Measurements from ENCODE around the gene PCDHGA10.
"Not testable (repeated sequence)": the region's sequence is repeated elsewhere in the genome, so short reads cannot be mapped to it uniquely, and the experiment has no call there.

The PCDHGA10 gene

GRCh38 chr5:141394401-141395187 lies 18.2 kb upstream of the PCDHGA10 start:
- peaks cover 32 to 76% of the 10 kb centered on the region in 2 donors for H3K9me3 ChIP-seq (ENCODE audit: control insufficient read depth in 2 of 2, low read length in 2 of 2)
- not testable (repeated sequence) for H3K27ac ChIP-seq (ENCODE audit: low read length); H3K27me3 ChIP-seq (ENCODE audit: control insufficient read depth in 1 of 2, insufficient read depth in 2 of 2, low read length in 2 of 2); H3K4me3 ChIP-seq (ENCODE audit: low read length in 2 of 2); H3K4me1 ChIP-seq (ENCODE audit: control insufficient read depth, insufficient read depth, low read length); H3K9ac ChIP-seq (ENCODE audit: low read length in 2 of 2); H3K36me3 ChIP-seq (ENCODE audit: control insufficient read depth in 2 of 2, insufficient read depth in 2 of 2, low read length in 2 of 2)

GRCh38 chr5:141397756-141398551 lies 14.8 kb upstream of the PCDHGA10 start, which contains the start of gene PCDHGB5:
Gene PCDHGB5, plus strand, starts transcription at chr5:141397947. Its CDS starts 181 bp downstream, at chr5:141398128.
- Histone ChIP-seq H3K9me3 (ENCODE audit: control insufficient read depth in 2 of 2, low read length in 2 of 2) (peaks cover 18 to 71% of the 10 kb centered on the region in 2 donors), H3K4me3 (ENCODE audit: low read length in 2 of 2) (peak within 1 kb of the TSS; percentile 55 to 62)
- H3K4me1 ChIP-seq (ENCODE audit: control insufficient read depth, insufficient read depth, low read length); H3K27ac ChIP-seq (ENCODE audit: low read length); H3K9ac ChIP-seq (ENCODE audit: low read length in 2 of 2); H3K27me3 ChIP-seq (ENCODE audit: control insufficient read depth in 1 of 2, insufficient read depth in 2 of 2, low read length in 2 of 2); H3K36me3 ChIP-seq (ENCODE audit: control insufficient read depth in 2 of 2, insufficient read depth in 2 of 2, low read length in 2 of 2): not testable (repeated sequence)

- Histone ChIP-seq H3K27ac (ENCODE audit: low read length) (no peak overlapping the region), H3K27me3 (ENCODE audit: control insufficient read depth in 1 of 2, insufficient read depth in 2 of 2, low read length in 2 of 2) (no peaks in the 10 kb centered on the region), H3K9ac (ENCODE audit: low read length in 2 of 2) (no peak overlapping the region), H3K4me1 (ENCODE audit: control insufficient read depth, insufficient read depth, low read length) (no peaks in the 10 kb centered on the region), H3K9me3 (ENCODE audit: control insufficient read depth in 2 of 2, low read length in 2 of 2) (peaks cover 16 to 71% of the 10 kb centered on the region in 2 donors), H3K36me3 (ENCODE audit: control insufficient read depth in 2 of 2, insufficient read depth in 2 of 2, low read length in 2 of 2) (peaks cover 0 to 2% of the 10 kb centered on the region in 2 donors), H3K4me3 (ENCODE audit: low read length in 2 of 2) (peak overlapping the region; percentile 55 to 62)
Observed at GRCh38 chr5:141398608-141399007, 14.2 kb upstream of the PCDHGA10 start.

GRCh38 chr5:141399555-141400258 lies 13.1 kb upstream of the PCDHGA10 start:
- H3K4me3 ChIP-seq (ENCODE audit: low read length in 2 of 2), result peak overlapping the region; percentile 48 to 49
- H3K4me1 ChIP-seq (ENCODE audit: control insufficient read depth, insufficient read depth, low read length), result no peaks in the 10 kb centered on the region
- H3K36me3 ChIP-seq (ENCODE audit: control insufficient read depth in 2 of 2, insufficient read depth in 2 of 2, low read length in 2 of 2), result peaks cover 0 to 2% of the 10 kb centered on the region in 2 donors
- no peak overlapping the region for H3K27ac ChIP-seq (ENCODE audit: low read length)
- no peak overlapping the region for H3K9ac ChIP-seq (ENCODE audit: low read length in 2 of 2)
- H3K27me3 ChIP-seq (ENCODE audit: control insufficient read depth in 1 of 2, insufficient read depth in 2 of 2, low read length in 2 of 2), result no peaks in the 10 kb centered on the region
- H3K9me3 ChIP-seq (ENCODE audit: control insufficient read depth in 2 of 2, low read length in 2 of 2), result peaks cover 19 to 73% of the 10 kb centered on the region in 2 donors

GRCh38 chr5:141402553-141403243 lies 10.1 kb upstream of the PCDHGA10 start, which contains the start of gene PCDHGA9:
Gene PCDHGA9, plus strand, starts transcription at chr5:141402778. Its CDS starts 175 bp downstream, at chr5:141402953.
- Histone ChIP-seq H3K9me3 (ENCODE audit: control insufficient read depth in 2 of 2, low read length in 2 of 2) (peaks cover 21 to 74% of the 10 kb centered on the region in 2 donors), H3K4me3 (ENCODE audit: low read length in 2 of 2) (peak within 1 kb of the TSS; percentile 60 to 65), H3K9ac (ENCODE audit: low read length in 2 of 2) (no peak within 1 kb of the TSS), H3K27ac (ENCODE audit: low read length) (no peak within 1 kb of the TSS), H3K4me1 (ENCODE audit: control insufficient read depth, insufficient read depth, low read length) (no peaks in the 10 kb centered on the region), H3K36me3 (ENCODE audit: control insufficient read depth in 2 of 2, insufficient read depth in 2 of 2, low read length in 2 of 2) (no peaks in the 10 kb centered on the region), H3K27me3 (ENCODE audit: control insufficient read depth in 1 of 2, insufficient read depth in 2 of 2, low read length in 2 of 2) (no peaks in the 10 kb centered on the region)

GRCh38 chr5:141403387-141403786 lies 9.4 kb upstream of the PCDHGA10 start:
- Histone ChIP-seq H3K4me1 (ENCODE audit: control insufficient read depth, insufficient read depth, low read length) (no peaks in the 10 kb centered on the region), H3K27ac (ENCODE audit: low read length) (no peak overlapping the region), H3K9me3 (ENCODE audit: control insufficient read depth in 2 of 2, low read length in 2 of 2) (peaks cover 21 to 78% of the 10 kb centered on the region in 2 donors), H3K4me3 (ENCODE audit: low read length in 2 of 2) (peak overlapping the region; percentile 60 to 65), H3K9ac (ENCODE audit: low read length in 2 of 2) (no peak overlapping the region), H3K27me3 (ENCODE audit: control insufficient read depth in 1 of 2, insufficient read depth in 2 of 2, low read length in 2 of 2) (no peaks in the 10 kb centered on the region), H3K36me3 (ENCODE audit: control insufficient read depth in 2 of 2, insufficient read depth in 2 of 2, low read length in 2 of 2) (no peaks in the 10 kb centered on the region)

GRCh38 chr5:141407790-141408505 lies 4.8 kb upstream of the PCDHGA10 start, which contains the start of gene PCDHGB6:
Gene PCDHGB6, plus strand, starts transcription at chr5:141408021. Its CDS starts 182 bp downstream, at chr5:141408203.
- not testable (repeated sequence) for H3K4me1 ChIP-seq (ENCODE audit: control insufficient read depth, insufficient read depth, low read length); H3K36me3 ChIP-seq (ENCODE audit: control insufficient read depth in 2 of 2, insufficient read depth in 2 of 2, low read length in 2 of 2); H3K27me3 ChIP-seq (ENCODE audit: control insufficient read depth in 1 of 2, insufficient read depth in 2 of 2, low read length in 2 of 2); H3K9ac ChIP-seq (ENCODE audit: low read length in 2 of 2); H3K27ac ChIP-seq (ENCODE audit: low read length)
- H3K4me3 ChIP-seq (ENCODE audit: low read length in 2 of 2), result peak within 1 kb of the TSS; percentile 33 to 40
- peaks cover 34 to 78% of the 10 kb centered on the region in 2 donors for H3K9me3 ChIP-seq (ENCODE audit: control insufficient read depth in 2 of 2, low read length in 2 of 2)

GRCh38 chr5:141409598-141410306 lies 3.0 kb upstream of the PCDHGA10 start:
- H3K9me3 ChIP-seq (ENCODE audit: control insufficient read depth in 2 of 2, low read length in 2 of 2), result peaks cover 34 to 78% of the 10 kb centered on the region in 2 donors
- peak overlapping the region; percentile 29 to 35 for H3K4me3 ChIP-seq (ENCODE audit: low read length in 2 of 2)

GRCh38 chr5:141411575-141411974 lies 1.2 kb upstream of the PCDHGA10 start:
- Histone ChIP-seq H3K27me3 (ENCODE audit: control insufficient read depth in 1 of 2, insufficient read depth in 2 of 2, low read length in 2 of 2) (no peaks in the 10 kb centered on the region), H3K36me3 (ENCODE audit: control insufficient read depth in 2 of 2, insufficient read depth in 2 of 2, low read length in 2 of 2) (peaks cover 2 to 6% of the 10 kb centered on the region in 2 donors), H3K4me1 (ENCODE audit: control insufficient read depth, insufficient read depth, low read length) (no peaks in the 10 kb centered on the region), H3K4me3 (ENCODE audit: low read length in 2 of 2) (peak overlapping the region; percentile 40 to 44), H3K27ac (ENCODE audit: low read length) (no peak overlapping the region), H3K9me3 (ENCODE audit: control insufficient read depth in 2 of 2, low read length in 2 of 2) (peaks cover 28 to 61% of the 10 kb centered on the region in 2 donors), H3K9ac (ENCODE audit: low read length in 2 of 2) (no peak overlapping the region)

More at GRCh38 chr5:141409598-141410306, 3.0 kb upstream of the PCDHGA10 start:
- H3K4me1 ChIP-seq (ENCODE audit: control insufficient read depth, insufficient read depth, low read length), result no peaks in the 10 kb centered on the region
- peaks cover 2 to 6% of the 10 kb centered on the region in 2 donors for H3K36me3 ChIP-seq (ENCODE audit: control insufficient read depth in 2 of 2, insufficient read depth in 2 of 2, low read length in 2 of 2)
- H3K27ac ChIP-seq (ENCODE audit: low read length), result no peak overlapping the region
- no peaks in the 10 kb centered on the region for H3K27me3 ChIP-seq (ENCODE audit: control insufficient read depth in 1 of 2, insufficient read depth in 2 of 2, low read length in 2 of 2)
- H3K9ac ChIP-seq (ENCODE audit: low read length in 2 of 2), result no peak overlapping the region

Data from stomach smooth muscle (tissue), 2 donors.